Right cardiac atrium (tissue), 5 donors: Measurements from ENCODE around the gene ADGRG3. TPM values are rescaled to one million over a fixed set of nuclear protein-coding genes. Genes with fewer than 3 reads are reported as not detected.
"Not testable (repeated sequence)": the region's sequence is repeated elsewhere in the genome, so short reads cannot be mapped to it uniquely, and the experiment has no call there.

Experiments used
- ATAC-seq, 2 donors: fragments of 200-7000 bp; cut with Tn5 transposase; one replicate each; pipeline versions ENCODE4 v1.8.0 to v1.9.1; 2020; ENCODE audit warnings: moderate library complexity in 2 of 2, mild to moderate bottlenecking in 1 of 2
- DNase-seq, 3 donors: peaks; one replicate each; pipeline ENCODE4 v3.0.0-alpha.2; 2020
- H3K27ac ChIP-seq: one replicate; pipeline ENCODE4 v1.5.1; 2013; ENCODE audit warnings: mild to moderate bottlenecking, low read length, control low read depth, moderate library complexity
- H3K27me3 ChIP-seq: one replicate; pipeline ENCODE4 v1.6.1; 2013; ENCODE audit not compliant: control insufficient read depth, insufficient read depth
- H3K4me1 ChIP-seq: one replicate; pipeline ENCODE4 v1.6.1; 2013; ENCODE audit warnings: low read length; ENCODE audit not compliant: control insufficient read depth, insufficient read depth
- H3K4me3 ChIP-seq: one replicate; pipeline ENCODE4 v1.5.1; 2013; ENCODE audit warnings: low read length, control low read depth
- H3K9me3 ChIP-seq: one replicate; pipeline ENCODE4 v1.6.1; 2013; ENCODE audit warnings: low read length; ENCODE audit not compliant: control insufficient read depth
- WGBS: extraction: QIAGEN DNeasy Blood & Tissue Kit; methylation state at CpG from one replicate; pipeline ENCODE4 v1.1.7; 2013; 5-methylcytosine and 5-hydroxymethylcytosine counted together
- intact Hi-C, 4 donors: fragments of 100-400 bp; cut with DNase I; formaldehyde crosslinking; loops; one replicate each; pipeline versions ENCODE4 v1.11.0 to v1.14.0; 2022 to 2023
- polyA plus RNA-seq: library from polyadenylated mRNA; stranded (reverse); fragments of 200-250 nt; gene quantifications from one replicate; pipeline ENCODE4 v1.2.3, GENCODE V29; 2013
- total RNA-seq, 4 donors: library from RNA; stranded (reverse); fragmentation: NEBNext Ultra II Directional; extraction: Animal tissue kit (Norgen Biotek cat#: 25700); gene quantifications; one replicate each; pipeline ENCODE4 v1.2.1, GENCODE V29; 2021
- donor health status: healthy with polysubstance abuse.
- donor health status: DM: no; HTN: yes; CAD: no.
- donor health status: DM: no; HTN: no; CAD: no.
- donor health status: DM: no; HTN: yes; CAD: no; lungs with severe emphysema.
- donor health status: DM: yes; HTN: yes; CAD: no.

The ADGRG3 gene
- total and polyA plus RNA-seq, 5 donors = 0.11 to 0.66 (median 0.14) TPM

GRCh38 chr16:57729182-57729484 lies 61.0 kb downstream of the ADGRG3 start:
- ATAC-seq (no peak), DNase-seq (no peak)
- Histone ChIP-seq H3K27me3 (no peaks in the 10 kb centered on the region), H3K27ac (no peak overlapping the region), H3K9me3 (no peaks in the 10 kb centered on the region), H3K4me1 (no peaks in the 10 kb centered on the region), H3K4me3 (no peak overlapping the region)
- 92% methylated on average over 1 of the region's 1 CpG for WGBS
- intact Hi-C loops = no loop called here

- H3K27me3 ChIP-seq, H3K27ac ChIP-seq, ATAC-seq, H3K4me3 ChIP-seq, H3K4me1 ChIP-seq, DNase-seq, H3K9me3 ChIP-seq: not testable (repeated sequence)
- intact Hi-C loops = loop anchor here in 1 of 4 donors (10.0 kb wide), 1 partner anchor 145 kb away; no protein-coding TSS in a partner anchor
- 96% methylated on average over 6 of the region's 6 CpGs for WGBS
These were observed 61.7 kb downstream of the ADGRG3 start for GRCh38 chr16:57729852-57730251.

GRCh38 chr16:57730771-57731730 lies 62.9 kb downstream of the ADGRG3 start:
- H3K4me3 ChIP-seq = no peak overlapping the region
- intact Hi-C loops = loop anchor here in 1 of 4 donors (10.0 kb wide), 1 partner anchor 146 kb away; no protein-coding TSS in a partner anchor
- ATAC-seq (no peak), DNase-seq (no peak)
- WGBS = 62% methylated on average over 13 of the region's 13 CpGs
- H3K4me1 ChIP-seq = no peaks in the 10 kb centered on the region
- no peak overlapping the region for H3K27ac ChIP-seq
- H3K27me3 ChIP-seq = no peaks in the 10 kb centered on the region
- no peaks in the 10 kb centered on the region for H3K9me3 ChIP-seq

GRCh38 chr16:57732037-57732436 lies 63.9 kb downstream of the ADGRG3 start:
- Histone ChIP-seq H3K27ac (no peak overlapping the region), H3K4me3 (no peak overlapping the region), H3K4me1 (no peaks in the 10 kb centered on the region), H3K27me3 (no peaks in the 10 kb centered on the region), H3K9me3 (no peaks in the 10 kb centered on the region)
- WGBS = 49% methylated on average over 2 of the region's 2 CpGs
- intact Hi-C loops = loop anchor here in 1 of 4 donors (10.0 kb wide), 1 partner anchor 147 kb away; no protein-coding TSS in a partner anchor
- DNase-seq (no peak), ATAC-seq (no peak)

- ATAC-seq = no peak
- WGBS = 67% methylated on average over 2 of the region's 2 CpGs
- Histone ChIP-seq H3K4me3 (no peak overlapping the region), H3K27me3 (no peaks in the 10 kb centered on the region), H3K27ac (no peak overlapping the region), H3K9me3 (no peaks in the 10 kb centered on the region), H3K4me1 (no peaks in the 10 kb centered on the region)
- intact Hi-C loops = loop anchor here in 1 of 4 donors (10.0 kb wide), 1 partner anchor 148 kb away; no protein-coding TSS in a partner anchor
- no peak for DNase-seq
These were observed 64.6 kb downstream of the ADGRG3 start for GRCh38 chr16:57732714-57733113.

- H3K27me3 ChIP-seq = no peaks in the 10 kb centered on the region
- H3K27ac ChIP-seq = peak overlapping the region; percentile 94
- intact Hi-C loops = loop anchor here in 1 of 4 donors (10.0 kb wide), 1 partner anchor 150 kb away; no protein-coding TSS in a partner anchor
- H3K4me1 ChIP-seq = no peaks in the 10 kb centered on the region
- 59% methylated on average over 20 of the region's 20 CpGs for WGBS
- H3K4me3 ChIP-seq = peak overlapping the region; percentile 73
- ATAC-seq (no peak), DNase-seq (no peak)
- no peaks in the 10 kb centered on the region for H3K9me3 ChIP-seq
These were observed 66.3 kb downstream of the ADGRG3 start for GRCh38 chr16:57734308-57734924.

GRCh38 chr16:57734925-57735754 lies 67.0 kb downstream of the ADGRG3 start:
- ATAC-seq = peak; percentile 96 to 97

GRCh38 chr16:57735755-57736418 lies 67.8 kb downstream of the ADGRG3 start, which contains the start of gene KATNB1:
TSS of gene KATNB1 (plus strand) at chr16:57735770. CDS start at chr16:57737244, 1,474 bp downstream.
- WGBS = under 1% methylated on average over 35 of the region's 35 CpGs
- H3K4me1 ChIP-seq = no peaks in the 10 kb centered on the region
- H3K4me3 ChIP-seq = peak within 1 kb of the TSS; percentile 73
- peak within 1 kb of the TSS; percentile 94 for H3K27ac ChIP-seq
- intact Hi-C loops = loop anchor here in 1 of 4 donors (10.0 kb wide), 1 partner anchor 151 kb away; no protein-coding TSS in a partner anchor
- no peaks in the 10 kb centered on the region for H3K27me3 ChIP-seq
- ATAC-seq (no peak), DNase-seq (no peak)
- H3K9me3 ChIP-seq = no peaks in the 10 kb centered on the region

More at GRCh38 chr16:57734925-57735754, 67.0 kb downstream of the ADGRG3 start:
- WGBS = under 1% methylated on average over 45 of the region's 45 CpGs
- Histone ChIP-seq H3K27ac (peak overlapping the region; percentile 94), H3K9me3 (no peaks in the 10 kb centered on the region), H3K4me3 (peak overlapping the region; percentile 73), H3K27me3 (no peaks in the 10 kb centered on the region), H3K4me1 (no peaks in the 10 kb centered on the region)
- peak; percentile 99 for DNase-seq
- intact Hi-C loops = loop anchor here in 1 of 4 donors (10.0 kb wide), 1 partner anchor 150 kb away; no protein-coding TSS in a partner anchor

- intact Hi-C loops = loop anchor here in 1 of 4 donors (10.0 kb wide), 1 partner anchor 152 kb away; no protein-coding TSS in a partner anchor
- DNase-seq (peak in 2 of 3 donors; percentile 70 to 72), ATAC-seq (peak in 1 of 2 donors; percentile 7)
- Histone ChIP-seq H3K27ac (peak overlapping the region; percentile 17), H3K9me3 (no peaks in the 10 kb centered on the region), H3K27me3 (no peaks in the 10 kb centered on the region), H3K4me1 (no peaks in the 10 kb centered on the region), H3K4me3 (peak overlapping the region; percentile 38)
- 15% methylated on average over 23 of the region's 23 CpGs for WGBS
These were observed 68.6 kb downstream of the ADGRG3 start for GRCh38 chr16:57736419-57737351.
